Measurements from ENCODE around the gene DNAJC1.
"Not testable (repeated sequence)": the region's sequence is repeated elsewhere in the genome, so short reads cannot be mapped to it uniquely, and the experiment has no call there.

Gene DNAJC1

DNA sequence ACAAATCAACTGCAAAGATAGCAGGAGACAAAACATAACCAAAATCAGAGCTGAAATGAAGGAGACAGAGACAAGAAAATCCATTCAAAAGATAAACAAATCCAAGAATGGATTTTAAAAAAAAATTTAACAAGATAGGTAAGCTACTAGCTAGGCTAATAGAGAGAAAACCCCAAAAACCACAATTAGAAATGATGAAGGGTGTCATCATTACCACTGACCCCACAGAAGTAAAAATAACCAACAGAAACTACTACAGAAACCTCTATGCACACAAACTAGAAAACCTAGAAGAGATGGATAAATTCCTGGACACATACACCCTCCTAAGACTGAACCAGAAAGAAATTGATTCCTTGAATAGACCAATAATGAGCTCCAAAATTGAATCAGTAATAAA, 117.6 kb downstream of the DNAJC1 start:
- H3K4me3 ChIP-seq (ENCODE audit: low read length) = peak overlapping the region; percentile 12; the same call in 1 of the 2 replicates
- TF ChIP-seq EZH2phosphoT487 (IDR thresholded peaks at IDR 0.05; ENCODE audit: low read length) (no peak), EZH2 (optimal IDR thresholded peaks at IDR 0.05; ENCODE audit: low read depth, low read length) (no peak)
- TF ChIP-seq, protein P1, sequence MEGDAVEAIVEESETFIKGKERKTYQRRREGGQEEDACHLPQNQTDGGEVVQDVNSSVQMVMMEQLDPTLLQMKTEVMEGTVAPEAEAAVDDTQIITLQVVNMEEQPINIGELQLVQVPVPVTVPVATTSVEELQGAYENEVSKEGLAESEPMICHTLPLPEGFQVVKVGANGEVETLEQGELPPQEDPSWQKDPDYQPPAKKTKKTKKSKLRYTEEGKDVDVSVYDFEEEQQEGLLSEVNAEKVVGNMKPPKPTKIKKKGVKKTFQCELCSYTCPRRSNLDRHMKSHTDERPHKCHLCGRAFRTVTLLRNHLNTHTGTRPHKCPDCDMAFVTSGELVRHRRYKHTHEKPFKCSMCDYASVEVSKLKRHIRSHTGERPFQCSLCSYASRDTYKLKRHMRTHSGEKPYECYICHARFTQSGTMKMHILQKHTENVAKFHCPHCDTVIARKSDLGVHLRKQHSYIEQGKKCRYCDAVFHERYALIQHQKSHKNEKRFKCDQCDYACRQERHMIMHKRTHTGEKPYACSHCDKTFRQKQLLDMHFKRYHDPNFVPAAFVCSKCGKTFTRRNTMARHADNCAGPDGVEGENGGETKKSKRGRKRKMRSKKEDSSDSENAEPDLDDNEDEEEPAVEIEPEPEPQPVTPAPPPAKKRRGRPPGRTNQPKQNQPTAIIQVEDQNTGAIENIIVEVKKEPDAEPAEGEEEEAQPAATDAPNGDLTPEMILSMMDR (IDR thresholded peaks at IDR 0.05; ENCODE audit: low read length) = no peak
- H3K4me1 ChIP-seq (ENCODE audit: low read length) = peaks cover 57% of the 10 kb centered on the region
- peaks cover 66% of the 10 kb centered on the region for H3K79me2 ChIP-seq (ENCODE audit: low read length)
- no peaks in the 10 kb centered on the region for H3K9me3 ChIP-seq (replicated peaks; ENCODE audit: insufficient read depth, low read length)
- peak; percentile 68 for DNase-seq
- no peak overlapping the region; the same call in 1 of the 2 replicates for H3K27ac ChIP-seq (ENCODE audit: low read length)
- H3K36me3 ChIP-seq (replicated peaks; ENCODE audit: insufficient read depth, low read length) = no peaks in the 10 kb centered on the region; the same call in 1 of the 2 replicates
- H3F3A ChIP-seq (ENCODE audit: insufficient read depth, low read length) = peaks cover 34% of the 10 kb centered on the region
- no peak overlapping the region for H2AFZ ChIP-seq (ENCODE audit: low read length)
- peak overlapping the region; percentile 79 for H3K4me2 ChIP-seq (ENCODE audit: low read depth, low read length)
- no peaks in the 10 kb centered on the region for H3K27me3 ChIP-seq (replicated peaks; ENCODE audit: insufficient read depth, low read length)
- no peak overlapping the region for H3K9ac ChIP-seq (ENCODE audit: low read length)
- no peaks in the 10 kb centered on the region for H3K9me2 ChIP-seq (replicated peaks; ENCODE audit: insufficient read depth, low read length)
- H4K20me1 ChIP-seq (ENCODE audit: insufficient read depth, low read length) = no peaks in the 10 kb centered on the region

DNA sequence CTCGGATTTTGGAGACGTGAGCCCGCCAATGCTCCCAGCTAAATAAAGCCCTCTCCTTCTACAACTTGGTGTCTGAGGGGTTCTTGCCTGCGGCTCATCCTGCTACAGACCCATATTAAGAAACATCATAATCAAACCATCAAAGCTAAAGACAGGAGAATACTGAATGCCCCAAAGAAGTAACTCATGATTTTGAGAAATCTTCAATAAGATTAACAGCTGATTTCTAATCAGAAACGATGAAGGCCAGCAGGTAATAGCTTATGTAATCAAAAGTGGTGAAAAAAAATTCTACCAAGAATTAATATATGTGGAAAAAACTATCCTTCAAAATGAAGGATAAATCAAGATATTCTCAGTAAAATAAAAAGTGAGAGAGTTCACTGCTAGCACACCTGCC, 130.3 kb downstream of the DNAJC1 start:
- no peak overlapping the region for H3K27ac ChIP-seq (ENCODE audit: low read length)
- no peaks in the 10 kb centered on the region for H3K27me3 ChIP-seq (replicated peaks; ENCODE audit: insufficient read depth, low read length)
- peaks cover 22% of the 10 kb centered on the region for H3K79me2 ChIP-seq (ENCODE audit: low read length)
- H3F3A ChIP-seq (ENCODE audit: insufficient read depth, low read length) = no peaks in the 10 kb centered on the region
- H3K4me2 ChIP-seq (ENCODE audit: low read depth, low read length) = no peak overlapping the region
- H3K9ac ChIP-seq (ENCODE audit: low read length) = no peak overlapping the region
- TF ChIP-seq EZH2phosphoT487 (IDR thresholded peaks at IDR 0.05; ENCODE audit: low read length) (no peak), EZH2 (optimal IDR thresholded peaks at IDR 0.05; ENCODE audit: low read depth, low read length) (no peak)
- TF ChIP-seq, protein P1 (IDR thresholded peaks at IDR 0.05; ENCODE audit: low read length) = no peak
- no peak for DNase-seq
- no peaks in the 10 kb centered on the region for H3K4me1 ChIP-seq (ENCODE audit: low read length)
- no peaks in the 10 kb centered on the region for H3K36me3 ChIP-seq (replicated peaks; ENCODE audit: insufficient read depth, low read length)
- no peak overlapping the region for H2AFZ ChIP-seq (ENCODE audit: low read length)
- no peaks in the 10 kb centered on the region for H3K9me2 ChIP-seq (replicated peaks; ENCODE audit: insufficient read depth, low read length)
- no peaks in the 10 kb centered on the region for H4K20me1 ChIP-seq (ENCODE audit: insufficient read depth, low read length)
- H3K9me3 ChIP-seq (replicated peaks; ENCODE audit: insufficient read depth, low read length) = no peaks in the 10 kb centered on the region
- no peak overlapping the region for H3K4me3 ChIP-seq (ENCODE audit: low read length)

DNA sequence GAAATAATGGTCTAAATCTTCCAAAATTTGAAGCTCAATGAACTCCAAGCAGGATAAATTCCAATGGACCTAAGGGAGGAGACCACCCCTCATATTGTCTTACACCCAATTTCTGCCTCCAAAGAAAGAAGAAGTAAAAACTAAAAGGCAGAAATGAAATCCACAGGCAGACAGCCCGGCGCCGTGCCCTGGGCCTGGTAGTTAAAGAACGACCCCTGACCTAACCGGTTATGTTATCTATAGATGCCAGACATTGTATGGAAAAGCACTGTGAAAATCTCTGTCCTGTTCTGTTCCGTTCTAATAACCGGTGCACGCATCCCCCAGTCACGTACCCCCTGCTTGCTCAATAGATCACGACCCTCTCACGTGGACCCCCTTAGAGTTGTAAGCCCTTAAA, 130.8 kb downstream of the DNAJC1 start:
- not testable (repeated sequence) for H3K27me3 ChIP-seq (replicated peaks; ENCODE audit: insufficient read depth, low read length); H3F3A ChIP-seq (ENCODE audit: insufficient read depth, low read length)

DNA sequence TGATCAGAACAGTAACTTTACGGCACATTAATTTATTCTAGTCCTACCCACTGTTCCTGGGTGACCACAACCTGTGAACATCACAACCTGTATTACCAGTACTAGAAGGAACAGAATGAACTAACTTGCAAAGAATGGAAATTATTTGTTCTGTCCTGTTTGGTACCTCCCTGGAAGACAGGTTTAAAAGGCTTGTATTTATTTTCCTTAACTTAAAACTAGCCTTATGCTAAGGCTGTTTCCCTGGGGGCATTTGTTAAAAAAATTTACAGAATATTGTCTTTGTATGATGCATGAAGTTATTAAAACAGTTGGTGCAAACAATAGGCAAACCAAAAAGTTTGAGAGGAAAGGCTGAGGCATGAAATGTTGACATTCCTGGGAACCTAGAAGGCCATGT, 132.7 kb downstream of the DNAJC1 start:
- Histone ChIP-seq H3K27me3 (replicated peaks; ENCODE audit: insufficient read depth, low read length) (no peaks in the 10 kb centered on the region), H3K9me2 (replicated peaks; ENCODE audit: insufficient read depth, low read length) (no peaks in the 10 kb centered on the region), H3K79me2 (ENCODE audit: low read length) (peaks cover 17% of the 10 kb centered on the region; the same call in 1 of the 2 replicates), H3K4me3 (ENCODE audit: low read length) (no peak overlapping the region), H3K9me3 (replicated peaks; ENCODE audit: insufficient read depth, low read length) (no peaks in the 10 kb centered on the region), H2AFZ (ENCODE audit: low read length) (no peak overlapping the region), H3K4me1 (ENCODE audit: low read length) (no peaks in the 10 kb centered on the region), H3F3A (ENCODE audit: insufficient read depth, low read length) (no peaks in the 10 kb centered on the region), H3K36me3 (replicated peaks; ENCODE audit: insufficient read depth, low read length) (no peaks in the 10 kb centered on the region), H3K27ac (ENCODE audit: low read length) (no peak overlapping the region), H4K20me1 (ENCODE audit: insufficient read depth, low read length) (no peaks in the 10 kb centered on the region), H3K4me2 (ENCODE audit: low read depth, low read length) (no peak overlapping the region), H3K9ac (ENCODE audit: low read length) (no peak overlapping the region)
- DNase-seq = no peak
- no peak for TF ChIP-seq EZH2 (optimal IDR thresholded peaks at IDR 0.05; ENCODE audit: low read depth, low read length)
- TF ChIP-seq EZH2phosphoT487 (IDR thresholded peaks at IDR 0.05; ENCODE audit: low read length) = no peak
- TF ChIP-seq, protein P1 (IDR thresholded peaks at IDR 0.05; ENCODE audit: low read length) = no peak

More for the DNA sequence above, 130.8 kb downstream of the DNAJC1 start:
- H3K4me3 ChIP-seq (ENCODE audit: low read length); H3K4me2 ChIP-seq (ENCODE audit: low read depth, low read length); H4K20me1 ChIP-seq (ENCODE audit: insufficient read depth, low read length); H3K36me3 ChIP-seq (replicated peaks; ENCODE audit: insufficient read depth, low read length); H2AFZ ChIP-seq (ENCODE audit: low read length); H3K27ac ChIP-seq (ENCODE audit: low read length); H3K9ac ChIP-seq (ENCODE audit: low read length); DNase-seq; H3K9me2 ChIP-seq (replicated peaks; ENCODE audit: insufficient read depth, low read length); H3K9me3 ChIP-seq (replicated peaks; ENCODE audit: insufficient read depth, low read length); H3K4me1 ChIP-seq (ENCODE audit: low read length): not testable (repeated sequence)
- H3K79me2 ChIP-seq (ENCODE audit: low read length) = peaks cover 18% of the 10 kb centered on the region

DNA sequence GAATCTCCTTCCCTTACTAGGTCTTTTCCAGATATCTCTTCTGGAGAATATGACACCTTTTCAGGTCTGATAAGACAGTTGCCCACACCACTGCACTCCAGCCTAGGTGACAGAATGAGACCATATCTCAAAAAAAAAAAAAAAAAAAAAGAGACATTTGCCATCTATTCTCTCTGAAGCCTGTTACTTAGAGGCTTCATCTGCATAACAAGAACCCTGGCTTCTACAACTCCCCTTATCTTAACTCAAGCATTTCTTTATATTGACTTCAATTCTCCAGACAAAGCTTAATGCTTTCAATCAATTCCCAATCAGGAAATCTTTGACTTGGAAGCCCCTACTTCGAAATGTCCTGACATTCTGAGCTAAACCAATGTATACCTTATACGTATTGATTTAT, 134.4 kb downstream of the DNAJC1 start:
- not testable (repeated sequence) for H3K9me3 ChIP-seq (replicated peaks; ENCODE audit: insufficient read depth, low read length); H3K4me2 ChIP-seq (ENCODE audit: low read depth, low read length); DNase-seq; H3F3A ChIP-seq (ENCODE audit: insufficient read depth, low read length); H3K36me3 ChIP-seq (replicated peaks; ENCODE audit: insufficient read depth, low read length); H2AFZ ChIP-seq (ENCODE audit: low read length); H3K9me2 ChIP-seq (replicated peaks; ENCODE audit: insufficient read depth, low read length); H3K4me3 ChIP-seq (ENCODE audit: low read length); H3K4me1 ChIP-seq (ENCODE audit: low read length); H3K9ac ChIP-seq (ENCODE audit: low read length); H3K27ac ChIP-seq (ENCODE audit: low read length); H3K27me3 ChIP-seq (replicated peaks; ENCODE audit: insufficient read depth, low read length); H4K20me1 ChIP-seq (ENCODE audit: insufficient read depth, low read length)
- peaks cover 21% of the 10 kb centered on the region; the same call in 1 of the 2 replicates for H3K79me2 ChIP-seq (ENCODE audit: low read length)
